Amygdala (tissue), 56 donors: Measurements from ENCODE around the gene ARF1.

Experiments
- DNase-seq, 56 donors: peaks; one replicate each; lab custom pipeline; 2025; lab: John Stamatoyannopoulos, UW

The ARF1 gene

GRCh38 chr1:228068359-228068758 lies 14.1 kb upstream of the ARF1 start:
- no peak for DNase-seq

GRCh38 chr1:228070173-228070572 lies 12.3 kb upstream of the ARF1 start:
- no peak for DNase-seq

GRCh38 chr1:228070851-228071250 lies 11.7 kb upstream of the ARF1 start:
- no peak for DNase-seq

DNA sequence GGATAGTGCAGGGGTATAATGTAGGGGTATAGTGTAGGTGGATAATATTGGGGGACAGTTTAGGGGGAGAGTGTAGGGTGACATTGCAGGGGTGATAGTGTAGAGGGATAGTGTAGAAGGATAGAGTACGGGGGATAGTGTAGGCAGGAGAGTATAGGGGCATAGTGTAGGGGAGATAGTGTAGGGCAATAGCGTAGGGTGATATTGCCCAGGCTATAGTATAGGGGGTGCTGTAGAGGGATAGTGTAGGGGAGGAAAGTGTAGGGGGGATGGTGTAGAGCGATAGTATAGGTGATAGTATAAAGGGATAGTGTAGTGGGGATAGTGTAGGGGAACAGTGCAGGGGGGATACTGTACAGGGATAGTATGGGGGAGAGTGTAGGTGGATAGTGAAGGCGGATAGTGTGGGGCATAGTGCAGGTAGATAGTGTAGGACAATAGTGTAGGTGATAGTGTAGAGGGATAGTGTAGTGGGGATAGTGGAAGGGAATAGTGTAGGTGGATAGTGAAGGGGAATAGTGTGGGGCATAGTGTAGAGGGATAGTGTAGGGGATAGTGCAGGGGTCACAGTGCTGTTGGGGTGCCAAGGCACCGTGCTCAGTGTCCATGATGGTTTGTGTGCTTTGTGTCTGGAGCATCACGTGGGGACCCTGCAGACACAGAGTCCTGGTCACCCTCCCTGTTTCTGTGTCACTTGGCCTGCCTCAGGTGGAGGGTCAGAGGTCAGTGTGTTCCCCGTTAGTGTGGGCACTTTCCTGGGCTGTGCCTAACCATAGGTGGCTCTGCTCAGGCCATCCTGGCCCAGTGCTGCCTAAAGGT lies 10.5 kb upstream of the ARF1 start:
- no peak for DNase-seq

DNA sequence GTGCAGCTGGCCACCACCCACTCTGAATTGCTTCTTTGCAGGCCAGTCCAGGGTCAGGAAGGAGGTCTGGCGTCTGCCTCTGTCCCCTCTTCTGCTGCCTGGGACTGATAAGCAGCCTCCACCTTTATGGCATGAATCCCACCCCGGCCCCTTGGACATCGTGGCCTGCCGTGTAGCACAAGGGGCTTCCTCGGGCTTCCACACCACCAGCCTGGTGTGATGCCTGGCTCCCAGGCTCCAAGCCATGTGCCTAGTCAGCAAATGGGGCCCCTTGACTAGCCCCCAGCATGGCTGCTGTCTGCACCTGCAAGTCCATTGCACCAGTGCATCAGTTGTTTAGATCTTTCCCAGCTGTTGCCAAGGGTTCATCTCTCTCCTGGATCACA lies 9.9 kb upstream of the ARF1 start:
- DNase-seq, result no peak

DNA sequence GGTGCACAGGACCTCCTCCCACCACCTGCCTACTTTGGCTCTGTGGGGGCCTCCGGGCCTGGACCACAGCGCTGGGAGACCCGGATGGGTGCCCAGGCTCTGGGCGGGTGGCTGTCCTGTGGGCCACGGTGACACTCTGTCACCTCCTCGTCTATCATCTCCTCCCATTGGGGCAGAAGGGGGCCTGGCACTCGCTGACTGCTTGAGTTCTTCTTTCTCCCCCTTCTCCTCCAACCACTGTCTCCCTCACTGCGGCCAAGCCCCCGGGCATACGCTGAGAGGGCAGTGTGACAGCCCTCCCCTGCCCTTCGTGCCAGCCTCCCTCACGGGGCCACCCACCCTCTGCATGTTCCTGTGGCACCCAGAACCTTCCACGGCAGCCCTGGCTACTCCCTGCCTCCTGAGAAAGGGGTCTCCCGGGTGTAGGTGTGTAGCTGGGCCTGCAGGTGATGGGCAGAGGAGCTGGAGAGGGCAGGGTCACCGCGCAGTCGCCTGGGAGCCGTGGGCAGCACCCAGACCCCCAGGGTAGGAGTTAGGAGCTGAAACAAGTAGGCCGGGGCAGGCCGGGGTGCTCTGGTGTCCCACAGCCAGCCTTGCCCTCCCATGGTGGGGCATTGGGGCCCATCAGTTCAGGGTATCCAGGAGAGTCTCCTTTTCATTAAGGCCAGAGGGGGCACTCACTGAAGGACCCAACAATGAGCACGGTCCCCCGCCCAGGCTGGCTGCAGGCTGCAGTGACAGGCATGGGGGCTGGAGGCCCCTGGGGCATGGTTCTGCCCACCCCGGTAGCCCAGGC lies 9.2 kb upstream of the ARF1 start:
- DNase-seq, result no peak

DNA sequence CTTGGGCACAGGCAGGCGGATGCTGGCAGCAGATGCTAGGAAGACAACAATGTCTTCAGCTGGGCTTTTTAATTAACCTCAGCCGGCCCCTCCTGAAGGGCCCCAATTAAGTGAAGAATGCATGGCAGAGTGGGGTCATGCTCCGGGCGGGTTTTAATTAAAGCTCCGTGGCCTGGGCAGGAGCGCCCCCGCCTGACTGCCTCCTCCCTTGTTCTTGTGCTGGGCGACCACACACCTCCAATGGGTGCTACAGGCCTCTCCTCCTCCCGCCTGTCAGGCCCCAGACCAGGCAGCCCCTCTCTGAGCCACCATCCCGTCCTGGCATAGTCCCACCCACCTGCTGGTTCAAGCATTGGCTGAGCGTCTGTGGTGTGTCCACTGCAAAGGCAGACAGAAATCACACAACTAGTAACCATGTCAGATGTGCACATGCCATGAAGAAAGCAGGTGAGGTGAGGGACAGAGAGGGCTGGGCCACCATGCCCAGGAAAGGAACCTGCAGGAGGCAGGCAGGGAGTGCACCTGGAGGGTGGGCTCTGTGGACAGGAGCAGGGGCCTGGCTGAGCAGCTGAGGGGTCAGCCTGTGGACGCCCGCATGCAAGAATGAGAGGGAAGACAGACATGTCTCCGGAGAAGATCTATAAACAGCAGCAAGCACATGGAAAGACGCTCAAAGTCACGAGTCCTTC lies 8.5 kb upstream of the ARF1 start:
- DNase-seq, result peak in 2 of 56 donors; percentile 17 to 25

DNA sequence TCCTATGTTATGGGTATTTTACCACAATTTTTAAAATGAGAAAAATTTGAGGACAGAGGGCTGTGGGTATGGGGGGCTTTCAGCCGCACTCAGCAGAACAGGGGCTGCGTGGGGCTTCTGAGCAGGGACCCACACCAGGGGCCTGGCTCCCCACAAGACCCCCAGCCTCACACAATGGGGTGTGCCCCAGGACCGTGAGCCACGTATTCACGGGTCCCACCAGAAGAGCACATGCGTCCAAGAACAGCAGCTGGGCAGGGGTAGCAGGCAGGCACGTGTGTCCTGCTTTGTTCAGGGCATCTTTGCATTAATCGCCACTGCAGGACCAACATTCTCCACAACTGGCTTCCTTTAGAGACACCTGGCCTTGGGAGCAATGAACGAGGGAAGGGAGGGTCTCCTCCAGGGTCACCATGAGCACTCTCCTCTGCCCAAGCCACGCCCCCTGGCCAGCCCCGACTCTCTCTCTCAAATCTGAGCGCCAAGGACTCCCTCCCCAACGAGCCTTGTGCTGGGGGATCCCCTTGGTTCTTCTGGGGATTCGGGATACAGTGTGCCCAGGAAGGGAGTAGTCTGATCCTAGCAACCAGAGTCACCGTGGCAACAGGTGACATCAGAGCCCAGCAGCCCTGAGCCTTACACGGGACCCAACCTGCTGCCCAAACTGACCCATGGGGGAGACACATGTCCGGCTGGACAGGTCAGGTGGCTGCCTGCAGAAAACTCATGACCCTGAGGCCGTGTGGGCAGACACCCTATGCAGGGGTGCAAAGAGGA lies 7.4 kb upstream of the ARF1 start:
- DNase-seq, result no peak

- no peak for DNase-seq
Observed at GRCh38 chr1:228075801-228076271, 6.7 kb upstream of the ARF1 start.

DNA sequence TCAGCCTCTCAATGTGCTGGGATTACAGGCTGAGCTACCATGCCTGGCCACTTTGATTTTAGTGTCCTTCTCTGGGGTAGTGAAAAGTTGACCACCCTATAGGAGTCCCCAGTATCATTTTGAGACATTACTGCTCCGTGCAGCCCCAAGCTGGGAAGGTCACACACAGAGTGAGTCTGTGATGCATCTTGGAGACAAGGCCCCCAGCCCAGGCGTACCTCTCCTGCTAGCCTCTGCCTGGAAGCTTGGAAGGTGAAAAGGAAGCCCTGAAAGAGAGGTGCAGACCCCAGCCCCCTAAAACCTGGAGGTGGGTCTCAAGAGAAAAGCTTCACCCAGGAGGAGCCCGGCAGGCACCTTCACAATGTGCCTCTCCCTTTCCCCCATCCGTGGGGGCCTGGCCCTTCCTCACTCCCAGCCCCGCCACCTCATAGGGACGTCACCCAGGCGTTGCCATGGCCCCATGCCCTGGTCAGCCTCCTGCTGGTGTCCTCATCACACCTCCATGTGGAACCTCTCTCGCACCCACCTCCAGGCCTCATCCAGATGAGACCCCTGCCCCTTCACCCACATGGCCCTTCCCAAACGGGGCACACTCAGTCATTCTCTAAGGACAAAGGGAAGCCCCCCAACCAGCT lies 5.6 kb upstream of the ARF1 start:
- DNase-seq, result no peak

GRCh38 chr1:228077565-228078330 lies 4.8 kb upstream of the ARF1 start:
- no peak for DNase-seq

DNA sequence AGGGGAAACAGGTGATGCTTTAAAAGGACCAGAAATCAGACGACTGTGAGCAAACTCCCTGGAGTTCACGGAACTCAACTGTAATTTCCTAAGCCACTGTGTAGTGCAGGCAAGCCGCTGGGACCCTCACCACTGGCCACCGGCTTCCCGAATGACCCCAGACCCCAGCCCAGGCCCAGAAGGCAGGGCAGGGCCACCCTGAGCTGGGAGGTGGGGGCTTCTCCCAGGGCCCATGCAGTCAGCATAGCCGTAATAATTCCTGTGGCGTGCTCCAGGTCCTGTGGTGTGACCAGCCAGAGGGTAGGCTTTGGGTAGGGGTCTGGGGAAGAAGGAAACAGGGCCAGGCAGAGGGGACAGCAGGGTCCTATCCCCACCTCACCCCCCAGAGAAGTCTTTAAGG lies 3.5 kb upstream of the ARF1 start:
- no peak for DNase-seq

DNA sequence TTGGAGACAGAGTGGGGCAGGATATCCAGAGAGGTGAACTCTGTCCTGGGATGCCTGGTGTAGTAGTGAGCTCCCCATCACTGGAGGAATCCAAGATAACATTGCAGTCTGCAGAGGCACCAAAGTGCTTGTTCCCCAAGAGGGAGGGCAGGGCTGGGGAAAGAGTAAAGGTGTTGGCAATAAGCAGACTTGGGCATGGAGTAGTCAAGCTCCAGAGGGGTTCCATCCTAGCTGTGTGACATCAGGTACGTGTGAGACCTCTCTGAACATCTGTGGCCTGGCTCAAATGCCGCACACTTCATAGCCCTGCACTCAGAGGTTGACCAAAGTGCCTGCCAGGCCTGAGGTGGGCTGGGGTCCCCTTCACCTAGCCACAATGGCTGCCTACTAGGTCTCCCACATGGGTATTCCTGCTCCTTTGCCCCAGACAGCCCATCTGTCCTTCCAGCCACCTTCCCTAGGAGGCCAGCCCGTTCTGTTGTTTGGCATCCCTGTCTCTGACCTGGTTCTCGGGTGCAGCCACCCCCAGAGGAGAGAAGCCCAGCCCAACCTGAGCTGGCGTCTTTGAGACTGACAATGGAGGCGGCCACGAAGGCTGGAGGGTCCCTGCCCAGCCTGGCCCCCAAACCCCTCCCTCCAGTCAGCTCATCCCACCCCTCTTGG lies 2.8 kb upstream of the ARF1 start:
- DNase-seq, result no peak

- no peak for DNase-seq
Observed at GRCh38 chr1:228081144-228081543, 1.4 kb upstream of the ARF1 start.

- no peak for DNase-seq
Observed at GRCh38 chr1:228081578-228082213, 812 bp upstream of the ARF1 start.

- peak in 11 of 56 donors; percentile 43 to 66 (median 56) for DNase-seq
Observed at GRCh38 chr1:228082918-228083870, 686 bp downstream of the ARF1 start.

DNA sequence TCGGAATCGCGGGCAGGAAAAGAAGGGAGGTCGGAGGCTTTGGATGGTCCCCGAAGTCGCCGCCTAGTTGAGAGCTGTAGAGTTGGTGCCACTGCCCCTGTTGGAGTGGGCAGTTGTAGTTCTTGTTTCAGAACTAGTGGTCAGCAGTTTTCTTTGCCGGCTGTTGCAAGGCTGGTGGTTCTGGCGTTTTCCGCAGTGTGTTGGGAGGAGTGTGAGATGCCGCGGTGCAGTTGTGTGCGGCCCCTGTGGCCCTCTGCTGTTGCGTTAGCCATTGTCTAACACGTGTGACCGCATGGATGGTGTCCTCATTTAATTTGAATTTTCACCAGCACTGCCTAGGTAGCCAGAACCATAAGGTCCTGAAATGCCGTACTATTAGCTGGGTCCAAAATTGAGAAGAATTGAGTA lies 1.4 kb downstream of the ARF1 start:
- DNase-seq, result peak in 6 of 56 donors; percentile 18 to 55 (median 27)
